ENCODE measurements around the gene PCDHB3.
"Not testable (repeated sequence)": the region's sequence is repeated elsewhere in the genome, so short reads cannot be mapped to it uniquely, and the experiment has no call there.

The PCDHB3 gene

GRCh38 chr5:141100243-141100805, at the start of gene PCDHB3:
PCDHB3 (plus strand) TSS chr5:141100473; CDS start chr5:141100650, 177 bp downstream.
- no peak for DNase-seq

DNA sequence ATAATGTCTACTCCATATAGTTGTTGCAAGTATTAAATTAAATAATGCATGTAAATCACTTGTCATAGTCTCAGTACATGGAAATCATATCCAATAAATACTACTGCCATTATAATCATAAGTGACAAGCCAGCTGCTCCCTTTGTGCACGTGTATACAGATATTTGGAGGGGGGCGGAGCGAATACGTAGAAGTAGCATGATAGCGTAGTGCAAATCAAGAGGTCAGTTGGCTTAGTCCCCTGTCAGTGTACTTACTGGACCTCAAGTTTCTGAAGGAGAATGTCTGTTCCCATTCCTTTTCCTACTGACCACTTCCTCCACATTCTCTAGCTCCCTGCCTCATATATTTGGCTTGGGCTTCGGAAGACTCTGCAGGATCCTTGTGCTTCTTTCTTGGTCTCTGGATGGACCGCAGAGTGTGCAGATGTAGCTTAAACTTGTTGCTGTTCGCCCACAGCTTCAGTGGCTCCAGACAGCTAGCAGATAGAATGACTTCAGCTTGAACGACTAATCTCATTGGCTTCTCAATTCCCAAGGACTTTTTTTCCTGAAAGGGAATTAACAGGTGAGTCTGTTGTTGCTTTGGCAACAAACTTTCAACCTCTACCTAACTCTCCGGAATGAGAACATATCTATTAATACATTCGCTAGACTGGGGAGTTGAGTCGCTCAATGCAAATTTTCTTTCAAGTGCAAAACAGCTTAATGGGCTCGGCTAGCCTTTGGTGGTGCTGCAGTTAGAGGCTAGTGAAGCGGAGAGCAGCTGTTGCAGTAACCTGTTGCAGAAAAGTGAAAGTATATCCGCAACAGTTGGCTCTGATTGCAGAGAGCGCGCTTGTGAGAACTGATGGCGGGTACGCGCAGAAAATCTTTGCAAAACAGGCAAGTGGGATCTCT, 49.4 kb upstream of the PCDHB3 start, which contains the start of gene PCDHB1:
Gene PCDHB1, plus strand, starts transcription at position 753 of the 899 bp plus-strand sequence. Its CDS starts 97 bp downstream, at position 850.
- no peak for DNase-seq

- DNase-seq = no peak
Observed at GRCh38 chr5:141051521-141051866, 48.8 kb upstream of the PCDHB3 start.

- DNase-seq = no peak
Observed at GRCh38 chr5:141077826-141078225, 22.4 kb upstream of the PCDHB3 start.

- DNase-seq = no peak
Observed at GRCh38 chr5:141082228-141082627, 18.0 kb upstream of the PCDHB3 start.

GRCh38 chr5:141084487-141084989, 15.7 kb upstream of the PCDHB3 start:
- peak in 5 of 6 experiments; percentile 5 to 48 (median 12) for DNase-seq

- DNase-seq = no peak
Observed at GRCh38 chr5:141094481-141095262, 5.6 kb upstream of the PCDHB3 start, which contains the start of gene PCDHB2. PCDHB2 (plus strand) TSS chr5:141094615; CDS start chr5:141094791, 176 bp downstream.

DNA sequence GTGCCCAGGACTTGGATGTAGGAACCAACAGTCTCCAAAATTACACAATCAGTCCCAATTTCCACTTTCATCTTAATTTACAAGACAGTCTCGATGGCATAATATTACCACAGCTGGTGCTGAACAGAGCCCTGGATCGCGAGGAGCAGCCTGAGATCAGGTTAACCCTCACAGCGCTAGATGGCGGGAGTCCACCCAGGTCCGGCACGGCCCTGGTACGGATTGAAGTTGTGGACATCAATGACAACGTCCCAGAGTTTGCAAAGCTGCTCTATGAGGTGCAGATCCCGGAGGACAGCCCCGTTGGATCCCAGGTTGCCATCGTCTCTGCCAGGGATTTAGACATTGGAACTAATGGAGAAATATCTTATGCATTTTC, 5.0 kb upstream of the PCDHB3 start:
- DNase-seq = no peak

- not testable (repeated sequence) for DNase-seq
Observed at GRCh38 chr5:141096181-141096580, 4.1 kb upstream of the PCDHB3 start.

DNA sequence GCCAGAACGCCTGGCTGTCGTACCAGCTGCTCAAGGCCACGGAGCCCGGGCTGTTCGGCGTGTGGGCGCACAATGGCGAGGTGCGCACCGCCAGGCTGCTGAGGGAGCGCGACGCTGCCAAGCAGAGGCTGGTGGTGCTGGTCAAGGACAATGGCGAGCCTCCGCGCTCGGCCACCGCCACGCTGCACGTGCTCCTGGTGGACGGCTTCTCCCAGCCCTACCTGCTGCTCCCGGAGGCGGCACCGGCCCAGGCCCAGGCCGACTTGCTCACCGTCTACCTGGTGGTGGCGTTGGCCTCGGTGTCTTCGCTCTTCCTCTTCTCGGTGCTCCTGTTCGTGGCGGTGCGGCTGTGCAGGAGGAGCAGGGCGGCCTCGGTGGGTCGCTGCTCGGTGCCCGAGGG, 3.7 kb upstream of the PCDHB3 start:
- DNase-seq = not testable (repeated sequence)

DNA sequence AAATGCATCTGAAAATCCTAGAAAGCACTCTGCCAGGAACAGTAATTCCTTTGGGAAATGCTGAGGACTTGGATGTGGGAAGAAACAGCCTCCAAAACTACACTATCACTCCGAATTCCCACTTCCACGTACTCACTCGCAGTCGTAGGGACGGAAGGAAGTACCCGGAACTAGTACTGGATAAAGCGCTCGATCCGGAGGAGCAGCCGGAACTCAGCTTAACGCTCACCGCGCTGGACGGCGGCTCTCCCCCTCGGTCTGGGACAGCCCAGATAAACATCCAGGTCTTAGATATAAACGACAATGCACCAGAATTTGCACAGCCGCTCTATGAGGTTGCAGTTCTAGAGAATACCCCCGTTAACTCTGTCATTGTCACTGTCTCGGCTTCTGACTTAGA, 786 bp downstream of the PCDHB3 start:
- DNase-seq = no peak

GRCh38 chr5:141102070-141102469, 1.8 kb downstream of the PCDHB3 start:
- DNase-seq = not testable (repeated sequence)

- DNase-seq = not testable (repeated sequence)
Observed at GRCh38 chr5:141102471-141102870, 2.2 kb downstream of the PCDHB3 start.

DNA sequence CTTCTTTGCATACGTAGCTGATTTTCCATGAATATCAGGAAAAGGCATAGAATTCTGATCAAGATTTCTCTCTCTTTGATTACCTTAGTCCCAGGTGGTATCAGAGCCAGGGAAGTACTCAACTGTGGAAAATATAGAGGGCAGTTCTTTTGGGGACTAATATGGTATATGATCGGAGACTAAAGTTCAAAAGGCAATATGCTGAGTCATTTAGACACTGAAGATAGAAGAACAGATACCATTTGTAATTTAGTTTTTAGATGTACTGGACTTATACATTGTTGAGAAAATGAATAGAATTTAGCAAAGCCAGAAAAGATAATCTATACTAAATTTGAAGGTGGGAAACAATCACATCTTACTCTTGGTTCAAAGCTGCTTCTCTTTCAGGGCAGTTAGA, 5.1 kb downstream of the PCDHB3 start:
- DNase-seq = no peak

DNA sequence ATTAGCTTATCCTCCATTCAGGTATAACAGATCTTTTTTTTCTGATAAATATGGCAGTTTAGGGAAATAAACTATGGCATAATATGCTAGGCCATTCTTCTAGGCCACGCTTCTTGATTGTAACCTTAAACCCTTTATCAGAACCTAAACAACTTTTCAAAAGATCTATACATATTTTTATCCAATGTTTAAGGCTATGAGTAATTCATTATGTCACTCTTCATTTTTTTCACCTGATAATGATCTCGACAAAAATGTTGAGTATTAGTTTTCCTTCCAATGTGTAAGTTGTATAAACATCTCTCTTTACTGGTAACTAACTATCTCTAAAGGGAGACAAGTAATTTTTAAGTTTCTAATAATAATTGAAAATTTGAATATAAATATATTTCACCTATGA, 19.0 kb downstream of the PCDHB3 start:
- no peak for DNase-seq

DNA sequence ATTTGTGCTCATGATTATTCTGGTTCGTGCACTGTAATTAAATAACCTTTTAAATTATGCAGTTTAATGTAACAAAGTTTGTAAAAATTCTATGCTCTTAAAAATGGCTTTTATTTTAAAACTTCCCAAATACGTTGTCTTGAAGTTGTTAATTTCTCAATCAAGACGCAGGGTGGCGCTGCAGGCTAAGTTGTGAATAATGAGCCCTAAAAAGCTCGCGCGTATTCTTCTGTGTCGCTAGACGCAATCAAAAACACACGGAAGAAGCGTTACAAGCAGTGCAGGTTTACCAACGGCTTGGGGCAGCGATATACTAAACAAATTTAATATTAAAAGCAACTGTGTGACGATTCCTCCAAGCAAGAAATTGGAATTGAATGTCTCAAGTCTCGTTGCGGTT, 21.3 kb downstream of the PCDHB3 start, which contains the start of gene PCDHB4:
Gene PCDHB4, plus strand, starts transcription at position 256 of the 400 bp plus-strand sequence. CDS start 181 bp downstream, outside the sequence.
- no peak for DNase-seq

DNA sequence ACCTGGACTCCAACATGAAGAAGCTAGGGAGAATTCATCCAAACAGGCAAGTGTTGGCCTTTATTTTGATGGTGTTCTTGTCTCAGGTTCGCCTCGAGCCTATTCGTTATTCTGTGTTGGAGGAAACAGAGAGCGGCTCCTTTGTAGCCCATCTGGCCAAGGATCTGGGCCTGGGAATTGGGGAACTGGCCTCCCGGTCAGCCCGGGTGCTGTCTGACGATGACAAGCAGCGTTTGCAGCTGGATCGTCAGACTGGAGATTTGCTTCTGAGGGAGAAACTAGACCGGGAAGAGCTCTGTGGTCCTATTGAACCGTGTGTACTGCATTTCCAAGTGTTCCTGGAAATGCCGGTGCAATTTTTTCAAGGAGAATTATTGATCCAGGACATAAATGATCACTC, 21.7 kb downstream of the PCDHB3 start:
- DNase-seq = no peak

GRCh38 chr5:141123396-141124135, 23.3 kb downstream of the PCDHB3 start:
- not testable (repeated sequence) for DNase-seq

GRCh38 chr5:141127305-141127704, 27.0 kb downstream of the PCDHB3 start:
- DNase-seq = no peak

DNA sequence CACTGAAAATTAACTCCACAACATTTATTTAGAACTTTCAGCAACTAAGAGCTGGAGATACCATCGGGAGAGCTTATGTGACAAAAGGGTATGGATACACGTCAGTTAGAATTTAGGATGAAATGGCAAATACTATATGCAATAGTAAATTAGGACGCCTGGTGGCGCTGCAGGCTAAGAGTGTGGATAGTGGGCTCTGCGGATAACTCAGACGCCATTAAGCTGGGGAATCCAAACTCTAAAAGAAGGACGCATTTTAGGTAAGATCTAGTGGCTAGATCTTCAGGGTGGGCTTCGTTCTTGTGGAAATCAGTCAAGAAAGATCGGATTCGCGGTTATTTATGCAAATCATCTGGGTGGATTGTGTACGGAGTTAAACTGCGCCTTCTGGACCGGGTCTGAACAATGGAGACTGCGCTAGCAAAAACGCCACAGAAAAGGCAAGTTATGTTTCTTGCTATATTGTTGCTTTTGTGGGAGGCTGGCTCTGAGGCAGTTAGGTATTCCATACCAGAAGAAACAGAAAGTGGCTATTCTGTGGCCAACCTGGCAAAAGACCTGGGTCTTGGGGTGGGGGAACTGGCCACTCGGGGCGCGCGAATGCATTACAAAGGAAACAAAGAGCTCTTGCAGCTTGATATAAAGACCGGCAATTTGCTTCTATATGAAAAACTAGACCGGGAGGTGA, 34.9 kb downstream of the PCDHB3 start, which contains the start of gene PCDHB5:
Gene PCDHB5, plus strand, starts transcription at position 177 of the 688 bp plus-strand sequence. Its CDS starts 229 bp downstream, at position 406.
- DNase-seq = peak in 1 of 6 experiments; percentile 10

DNA sequence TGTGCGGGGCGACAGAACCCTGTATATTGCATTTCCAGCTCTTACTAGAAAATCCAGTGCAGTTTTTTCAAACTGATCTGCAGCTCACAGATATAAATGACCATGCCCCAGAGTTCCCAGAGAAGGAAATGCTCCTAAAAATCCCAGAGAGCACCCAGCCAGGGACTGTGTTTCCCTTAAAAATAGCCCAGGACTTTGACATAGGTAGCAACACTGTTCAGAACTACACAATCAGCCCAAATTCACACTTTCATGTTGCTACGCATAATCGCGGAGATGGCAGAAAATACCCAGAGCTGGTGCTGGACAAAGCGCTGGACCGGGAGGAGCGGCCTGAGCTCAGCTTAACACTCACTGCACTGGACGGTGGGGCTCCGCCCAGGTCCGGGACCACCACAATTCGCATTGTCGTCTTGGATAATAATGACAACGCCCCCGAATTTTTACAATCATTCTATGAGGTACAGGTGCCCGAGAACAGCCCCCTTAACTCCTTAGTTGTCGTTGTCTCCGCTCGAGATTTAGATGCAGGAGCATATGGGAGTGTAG, 35.5 kb downstream of the PCDHB3 start:
- DNase-seq = no peak

Data from stimulated activated naive CD4-positive, alpha-beta T cell (primary cell).